ENCODE results near the gene PLAC1.

Gene PLAC1

GRCh38 chrX:134603806-134604700 lies 54.2 kb downstream of the PLAC1 start:
- Histone ChIP-seq H3K36me3 (ENCODE audit: insufficient read depth, low read length) (no peaks in the 10 kb centered on the region), H3K4me1 (ENCODE audit: insufficient read depth, low read length) (peaks cover 19% of the 10 kb centered on the region), H3K9ac (ENCODE audit: low read depth, low read length) (no peak overlapping the region; the same call in 1 of the 2 replicates), H3K9me3 (ENCODE audit: control insufficient read depth, insufficient read depth, low read length) (no peaks in the 10 kb centered on the region)

GRCh38 chrX:134602410-134602809 lies 55.9 kb downstream of the PLAC1 start:
- Histone ChIP-seq H3K4me1 (ENCODE audit: insufficient read depth, low read length) (peaks cover 22% of the 10 kb centered on the region), H3K36me3 (ENCODE audit: insufficient read depth, low read length) (no peaks in the 10 kb centered on the region), H3K9me3 (ENCODE audit: control insufficient read depth, insufficient read depth, low read length) (no peaks in the 10 kb centered on the region), H3K9ac (ENCODE audit: low read depth, low read length) (no peak overlapping the region)

GRCh38 chrX:134601240-134601765 lies 57.0 kb downstream of the PLAC1 start:
- H3K9ac ChIP-seq (ENCODE audit: low read depth, low read length) = no peak overlapping the region
- peaks cover 22% of the 10 kb centered on the region for H3K4me1 ChIP-seq (ENCODE audit: insufficient read depth, low read length)
- H3K9me3 ChIP-seq (ENCODE audit: control insufficient read depth, insufficient read depth, low read length) = no peaks in the 10 kb centered on the region
- no peaks in the 10 kb centered on the region for H3K36me3 ChIP-seq (ENCODE audit: insufficient read depth, low read length)

GRCh38 chrX:134600714-134601113 lies 57.6 kb downstream of the PLAC1 start:
- no peaks in the 10 kb centered on the region for H3K36me3 ChIP-seq (ENCODE audit: insufficient read depth, low read length)
- no peak overlapping the region for H3K9ac ChIP-seq (ENCODE audit: low read depth, low read length)
- peaks cover 22% of the 10 kb centered on the region for H3K4me1 ChIP-seq (ENCODE audit: insufficient read depth, low read length)
- H3K9me3 ChIP-seq (ENCODE audit: control insufficient read depth, insufficient read depth, low read length) = no peaks in the 10 kb centered on the region

- no peak overlapping the region for H3K9ac ChIP-seq (ENCODE audit: low read depth, low read length)
- no peaks in the 10 kb centered on the region for H3K36me3 ChIP-seq (ENCODE audit: insufficient read depth, low read length)
- H3K4me1 ChIP-seq (ENCODE audit: insufficient read depth, low read length) = peaks cover 12% of the 10 kb centered on the region
Observed at GRCh38 chrX:134599184-134599914, 58.9 kb downstream of the PLAC1 start.

GRCh38 chrX:134592303-134592702 lies 66.0 kb downstream of the PLAC1 start:
- no peaks in the 10 kb centered on the region for H3K9me3 ChIP-seq (ENCODE audit: control insufficient read depth, insufficient read depth, low read length)
- no peaks in the 10 kb centered on the region for H3K4me1 ChIP-seq (ENCODE audit: insufficient read depth, low read length)
- no peak overlapping the region for H3K9ac ChIP-seq (ENCODE audit: low read depth, low read length)

More at GRCh38 chrX:134599184-134599914, 58.9 kb downstream of the PLAC1 start:
- no peaks in the 10 kb centered on the region for H3K9me3 ChIP-seq (ENCODE audit: control insufficient read depth, insufficient read depth, low read length)

GRCh38 chrX:134591502-134591901 lies 66.8 kb downstream of the PLAC1 start:
- H3K9me3 ChIP-seq (ENCODE audit: control insufficient read depth, insufficient read depth, low read length) = no peaks in the 10 kb centered on the region
- no peaks in the 10 kb centered on the region for H3K36me3 ChIP-seq (ENCODE audit: insufficient read depth, low read length)
- no peak overlapping the region for H3K9ac ChIP-seq (ENCODE audit: low read depth, low read length)
- no peaks in the 10 kb centered on the region for H3K4me1 ChIP-seq (ENCODE audit: insufficient read depth, low read length)

More at GRCh38 chrX:134592303-134592702, 66.0 kb downstream of the PLAC1 start:
- no peaks in the 10 kb centered on the region for H3K36me3 ChIP-seq (ENCODE audit: insufficient read depth, low read length)

GRCh38 chrX:134588806-134589205 lies 69.5 kb downstream of the PLAC1 start:
- Histone ChIP-seq H3K36me3 (ENCODE audit: insufficient read depth, low read length) (no peaks in the 10 kb centered on the region), H3K9me3 (ENCODE audit: control insufficient read depth, insufficient read depth, low read length) (no peaks in the 10 kb centered on the region), H3K9ac (ENCODE audit: low read depth, low read length) (no peak overlapping the region), H3K4me1 (ENCODE audit: insufficient read depth, low read length) (peaks cover 7% of the 10 kb centered on the region)

GRCh38 chrX:134580907-134581306 lies 77.4 kb downstream of the PLAC1 start:
- H3K9ac ChIP-seq (ENCODE audit: low read depth, low read length) = no peak overlapping the region
- H3K9me3 ChIP-seq (ENCODE audit: control insufficient read depth, insufficient read depth, low read length) = no peaks in the 10 kb centered on the region
- H3K36me3 ChIP-seq (ENCODE audit: insufficient read depth, low read length) = no peaks in the 10 kb centered on the region
- H3K4me1 ChIP-seq (ENCODE audit: insufficient read depth, low read length) = peaks cover 19% of the 10 kb centered on the region

GRCh38 chrX:134573683-134574035 lies 84.6 kb downstream of the PLAC1 start:
- no peaks in the 10 kb centered on the region for H3K9me3 ChIP-seq (ENCODE audit: control insufficient read depth, insufficient read depth, low read length)
- peaks cover 36% of the 10 kb centered on the region for H3K4me1 ChIP-seq (ENCODE audit: insufficient read depth, low read length)
- H3K9ac ChIP-seq (ENCODE audit: low read depth, low read length) = no peak overlapping the region
- H3K36me3 ChIP-seq (ENCODE audit: insufficient read depth, low read length) = no peaks in the 10 kb centered on the region

GRCh38 chrX:134572816-134573682 lies 85.2 kb downstream of the PLAC1 start:
- Histone ChIP-seq H3K4me1 (ENCODE audit: insufficient read depth, low read length) (peaks cover 42% of the 10 kb centered on the region), H3K9ac (ENCODE audit: low read depth, low read length) (no peak overlapping the region), H3K36me3 (ENCODE audit: insufficient read depth, low read length) (no peaks in the 10 kb centered on the region), H3K9me3 (ENCODE audit: control insufficient read depth, insufficient read depth, low read length) (no peaks in the 10 kb centered on the region)

GRCh38 chrX:134571796-134572195 lies 86.5 kb downstream of the PLAC1 start:
- Histone ChIP-seq H3K9me3 (ENCODE audit: control insufficient read depth, insufficient read depth, low read length) (no peaks in the 10 kb centered on the region), H3K4me1 (ENCODE audit: insufficient read depth, low read length) (peaks cover 45% of the 10 kb centered on the region), H3K36me3 (ENCODE audit: insufficient read depth, low read length) (no peaks in the 10 kb centered on the region), H3K9ac (ENCODE audit: low read depth, low read length) (peak overlapping the region; percentile 12; the same call in 1 of the 2 replicates)

GRCh38 chrX:134570899-134571298 lies 87.4 kb downstream of the PLAC1 start:
- Histone ChIP-seq H3K9me3 (ENCODE audit: control insufficient read depth, insufficient read depth, low read length) (no peaks in the 10 kb centered on the region), H3K36me3 (ENCODE audit: insufficient read depth, low read length) (no peaks in the 10 kb centered on the region), H3K9ac (ENCODE audit: low read depth, low read length) (no peak overlapping the region), H3K4me1 (ENCODE audit: insufficient read depth, low read length) (peaks cover 45% of the 10 kb centered on the region)

- H3K36me3 ChIP-seq (ENCODE audit: insufficient read depth, low read length) = no peaks in the 10 kb centered on the region
- H3K4me1 ChIP-seq (ENCODE audit: insufficient read depth, low read length) = peaks cover 45% of the 10 kb centered on the region
- no peaks in the 10 kb centered on the region for H3K9me3 ChIP-seq (ENCODE audit: control insufficient read depth, insufficient read depth, low read length)
- H3K9ac ChIP-seq (ENCODE audit: low read depth, low read length) = no peak overlapping the region
Observed at GRCh38 chrX:134570509-134570846, 87.8 kb downstream of the PLAC1 start.

Measured in ES-I3 (cell line).